Activated T-helper 17 cell treated with anti-CD3 and anti-CD28 coated beads, Interleukin-2, amount 50 U/mL, for 72 hours (primary cell): ENCODE results near the gene LRRFIP1. TPM values are rescaled to one million over a fixed set of nuclear protein-coding genes. Genes with fewer than 3 reads are reported as not detected.
A peak's percentile ranks its signal among the peaks of the same experiment; 100 is the strongest.
"Not testable (repeated sequence)": the region's sequence is repeated elsewhere in the genome, so short reads cannot be mapped to it uniquely, and the experiment has no call there.

ENCODE experiments used
- ATAC-seq: fragments of 150-1000 bp; cut with Tn5 transposase; replicated peaks from 2 replicates; pipeline ENCODE4 v1.10.0; 2021; ENCODE audit warnings: mild to moderate bottlenecking, moderate library complexity
- H3K27ac Mint-ChIP-seq: one replicate; pipeline ENCODE4 v1.8.0; 2022; ENCODE audit warnings: mixed read lengths
- H3K27me3 Mint-ChIP-seq: one replicate; pipeline ENCODE4 v1.8.0; 2022; ENCODE audit warnings: mixed read lengths
- H3K36me3 Mint-ChIP-seq: one replicate; pipeline ENCODE4 v1.8.0; 2022; ENCODE audit warnings: low read depth, mild to moderate bottlenecking, mixed read lengths
- H3K4me1 Mint-ChIP-seq: one replicate; pipeline ENCODE4 v1.8.0; 2022; ENCODE audit warnings: mixed read lengths
- H3K4me3 Mint-ChIP-seq: one replicate; pipeline ENCODE4 v1.8.0; 2022; ENCODE audit warnings: mild to moderate bottlenecking, mixed read lengths
- H3K9me3 Mint-ChIP-seq: one replicate; pipeline ENCODE4 v1.8.0; 2022; ENCODE audit warnings: mixed read lengths
- total RNA-seq, 2 donors: library from RNA; stranded (reverse); gene quantifications; one replicate each; pipeline ENCODE4 v1.2.3, GENCODE V29; 2022

LRRFIP1 gene
- total RNA-seq, 2 donors from 2014 or later: 271 to 319 TPM

GRCh38 chr2:237604391-237604790, 23.0 kb upstream of the LRRFIP1 start:
- Mint-ChIP-seq H3K27ac (peak overlapping the region; percentile 88), H3K27me3 (no peaks in the 10 kb centered on the region), H3K36me3 (no peaks in the 10 kb centered on the region), H3K9me3 (no peaks in the 10 kb centered on the region), H3K4me3 (peak overlapping the region; percentile 71), H3K4me1 (peaks cover 8% of the 10 kb centered on the region)
- ATAC-seq: no peak

- ATAC-seq: no peak
- no peaks in the 10 kb centered on the region for H3K27me3 Mint-ChIP-seq
- no peak overlapping the region for H3K27ac Mint-ChIP-seq
- peaks cover 8% of the 10 kb centered on the region for H3K4me1 Mint-ChIP-seq
- H3K4me3 Mint-ChIP-seq: no peak overlapping the region
- no peaks in the 10 kb centered on the region for H3K36me3 Mint-ChIP-seq
- H3K9me3 Mint-ChIP-seq: no peaks in the 10 kb centered on the region
Observed at GRCh38 chr2:237604960-237605359, 22.4 kb upstream of the LRRFIP1 start.

- ATAC-seq, H3K4me1 Mint-ChIP-seq, H3K27me3 Mint-ChIP-seq, H3K27ac Mint-ChIP-seq, H3K36me3 Mint-ChIP-seq, H3K4me3 Mint-ChIP-seq, H3K9me3 Mint-ChIP-seq: not testable (repeated sequence)
Observed at GRCh38 chr2:237606522-237606921, 20.9 kb upstream of the LRRFIP1 start.

GRCh38 chr2:237612527-237613357, 14.6 kb upstream of the LRRFIP1 start:
- no peaks in the 10 kb centered on the region for H3K27me3 Mint-ChIP-seq
- ATAC-seq: no peak
- H3K4me1 Mint-ChIP-seq: peaks cover 5% of the 10 kb centered on the region
- H3K4me3 Mint-ChIP-seq: no peak overlapping the region
- no peaks in the 10 kb centered on the region for H3K36me3 Mint-ChIP-seq
- H3K27ac Mint-ChIP-seq: no peak overlapping the region
- no peaks in the 10 kb centered on the region for H3K9me3 Mint-ChIP-seq

- Mint-ChIP-seq H3K36me3 (no peaks in the 10 kb centered on the region), H3K4me3 (no peak overlapping the region), H3K27me3 (no peaks in the 10 kb centered on the region), H3K27ac (no peak overlapping the region), H3K9me3 (no peaks in the 10 kb centered on the region), H3K4me1 (peaks cover 9% of the 10 kb centered on the region)
- ATAC-seq: no peak
Observed at GRCh38 chr2:237613679-237614078, 13.7 kb upstream of the LRRFIP1 start.

- no peaks in the 10 kb centered on the region for H3K36me3 Mint-ChIP-seq
- peaks cover 9% of the 10 kb centered on the region for H3K4me1 Mint-ChIP-seq
- H3K4me3 Mint-ChIP-seq: no peak overlapping the region
Observed at GRCh38 chr2:237614151-237614720, 13.2 kb upstream of the LRRFIP1 start.

GRCh38 chr2:237615631-237616249, 11.6 kb upstream of the LRRFIP1 start:
- Mint-ChIP-seq H3K27ac (no peak overlapping the region), H3K4me3 (no peak overlapping the region), H3K36me3 (no peaks in the 10 kb centered on the region), H3K4me1 (peaks cover 9% of the 10 kb centered on the region), H3K27me3 (no peaks in the 10 kb centered on the region), H3K9me3 (no peaks in the 10 kb centered on the region)
- no peak for ATAC-seq

More at GRCh38 chr2:237614151-237614720, 13.2 kb upstream of the LRRFIP1 start:
- ATAC-seq: no peak
- no peaks in the 10 kb centered on the region for H3K27me3 Mint-ChIP-seq
- H3K9me3 Mint-ChIP-seq: no peaks in the 10 kb centered on the region
- no peak overlapping the region for H3K27ac Mint-ChIP-seq

GRCh38 chr2:237616373-237616733, 11.0 kb upstream of the LRRFIP1 start:
- no peaks in the 10 kb centered on the region for H3K36me3 Mint-ChIP-seq
- no peaks in the 10 kb centered on the region for H3K9me3 Mint-ChIP-seq
- H3K27me3 Mint-ChIP-seq: no peaks in the 10 kb centered on the region
- ATAC-seq: no peak
- H3K4me1 Mint-ChIP-seq: peaks cover 9% of the 10 kb centered on the region
- H3K27ac Mint-ChIP-seq: no peak overlapping the region
- H3K4me3 Mint-ChIP-seq: no peak overlapping the region

GRCh38 chr2:237616734-237617586, 10.4 kb upstream of the LRRFIP1 start:
- Mint-ChIP-seq H3K9me3 (no peaks in the 10 kb centered on the region), H3K4me1 (peaks cover 9% of the 10 kb centered on the region), H3K4me3 (peak overlapping the region; percentile 29), H3K27ac (no peak overlapping the region), H3K27me3 (no peaks in the 10 kb centered on the region), H3K36me3 (no peaks in the 10 kb centered on the region)
- ATAC-seq: peak; percentile 29

GRCh38 chr2:237617587-237617982, 9.8 kb upstream of the LRRFIP1 start:
- peak overlapping the region; percentile 29 for H3K4me3 Mint-ChIP-seq
- H3K36me3 Mint-ChIP-seq: no peaks in the 10 kb centered on the region
- peaks cover 9% of the 10 kb centered on the region for H3K4me1 Mint-ChIP-seq
- H3K27ac Mint-ChIP-seq: no peak overlapping the region
- H3K9me3 Mint-ChIP-seq: no peaks in the 10 kb centered on the region
- H3K27me3 Mint-ChIP-seq: no peaks in the 10 kb centered on the region
- no peak for ATAC-seq

- peaks cover 9% of the 10 kb centered on the region for H3K4me1 Mint-ChIP-seq
- no peaks in the 10 kb centered on the region for H3K36me3 Mint-ChIP-seq
- H3K9me3 Mint-ChIP-seq: no peaks in the 10 kb centered on the region
- no peak overlapping the region for H3K27ac Mint-ChIP-seq
- H3K27me3 Mint-ChIP-seq: no peaks in the 10 kb centered on the region
- no peak overlapping the region for H3K4me3 Mint-ChIP-seq
- no peak for ATAC-seq
Observed at GRCh38 chr2:237618449-237618848, 8.9 kb upstream of the LRRFIP1 start.

GRCh38 chr2:237623428-237624403, 3.7 kb upstream of the LRRFIP1 start:
- Mint-ChIP-seq H3K27ac (no peak overlapping the region), H3K9me3 (no peaks in the 10 kb centered on the region), H3K27me3 (peaks cover 13% of the 10 kb centered on the region)

GRCh38 chr2:237624565-237624964, 2.8 kb upstream of the LRRFIP1 start:
- ATAC-seq: no peak
- Mint-ChIP-seq H3K9me3 (no peaks in the 10 kb centered on the region), H3K4me1 (no peaks in the 10 kb centered on the region), H3K27ac (no peak overlapping the region), H3K36me3 (no peaks in the 10 kb centered on the region), H3K4me3 (no peak overlapping the region), H3K27me3 (peaks cover 13% of the 10 kb centered on the region)

More at GRCh38 chr2:237623428-237624403, 3.7 kb upstream of the LRRFIP1 start:
- no peak overlapping the region for H3K4me3 Mint-ChIP-seq
- no peaks in the 10 kb centered on the region for H3K36me3 Mint-ChIP-seq
- no peak for ATAC-seq
- H3K4me1 Mint-ChIP-seq: no peaks in the 10 kb centered on the region
